A549 (cell line): ENCODE measurements around the gene TSHB. TPM values are rescaled to one million over a fixed set of nuclear protein-coding genes. Genes with fewer than 3 reads are reported as not detected.

Experiments
- ATAC-seq, 2 experiments: fragments of 200-7000 bp in 1 of 2; fragments of >200 bp in 1 of 2; cut with Nextera tagmentation in 1 of 2; cut with Tn5 transposase in 1 of 2; 3 replicates each; pipeline versions ENCODE4 v1.8.0 to v1.9.1; 2018 to 2020; ENCODE audit warnings: mild to moderate bottlenecking in 1 of 2, moderate library complexity in 1 of 2
- CTCF ChIA-PET: fragments of 300-600 bp; sonication (Branson Sonifier 250); formaldehyde crosslinking; extraction: SDS; loops from one replicate; lab custom pipeline; 2021; ENCODE audit warnings: antibody characterized with exemption, inconsistent platforms; lab: Yijun Ruan, JAX
- POLR2A ChIA-PET: fragments of 350-600 bp; formaldehyde crosslinking; extraction: SDS; loops from one replicate; lab custom pipeline; 2021; ENCODE audit warnings: antibody characterized with exemption, inconsistent platforms; lab: Yijun Ruan, JAX
- DNase-seq, 2 experiments: peaks; one replicate each; pipeline versions ENCODE4 v3.0.0 to v3.0.0-alpha.2; 2011 to 2016; ENCODE audit warnings: low read depth in 1 of 2, low spot score in 1 of 2
- FAIRE-seq: peaks from 2 replicates; lab custom pipeline; 2011; peaks lifted over from hg19 to GRCh38; lab: Jason Lieb, UNC
- H3K27ac ChIP-seq, 2 experiments: fragments of >200 bp; sonication (Bioruptor Twin); formaldehyde crosslinking; 3 replicates each; pipeline ENCODE4 v1.5.1; 2016 to 2017
- H3K4me1 ChIP-seq: fragments of >200 bp; sonication (Bioruptor Twin); formaldehyde crosslinking; 3 replicates; pipeline ENCODE4 v1.6.1; 2016
- H3K4me2 ChIP-seq: fragments of >200 bp; sonication (Bioruptor Twin); formaldehyde crosslinking; 3 replicates; pipeline ENCODE4 v1.6.1; 2016
- H3K4me3 ChIP-seq: fragments of >200 bp; sonication (Bioruptor Twin); formaldehyde crosslinking; 3 replicates; pipeline ENCODE4 v1.5.1; 2016
- H3K9me3 ChIP-seq: fragments of >200 bp; sonication (Bioruptor Twin); formaldehyde crosslinking; 3 replicates; pipeline ENCODE4 v1.6.1; 2016
- CBX2 ChIP-seq: fragments of 200-600 bp; sonication (generic); IDR thresholded peaks from 2 replicates; pipeline ENCODE4 v1.6.1; 2016; ENCODE audit warnings: low read depth, mild to moderate bottlenecking, borderline replicate concordance
- CHD2 ChIP-seq: fragments of 150-350 bp; IDR thresholded peaks from 2 replicates; pipeline ENCODE4 v1.6.1; 2014; ENCODE audit warnings: low read length; ENCODE audit not compliant: partially characterized antibody
- CTCF ChIP-seq: fragments of >200 bp; sonication (Bioruptor Twin); formaldehyde crosslinking; IDR thresholded peaks from 3 replicates; pipeline ENCODE4 v1.5.1; 2016
- E2F6 ChIP-seq: IDR thresholded peaks from 2 replicates; pipeline ENCODE4 v1.6.1; 2012; ENCODE audit warnings: low read depth, borderline replicate concordance
- EHMT2 ChIP-seq: fragments of 200-600 bp; sonication (generic); IDR thresholded peaks from 2 replicates; pipeline ENCODE4 v1.6.1; 2016; ENCODE audit warnings: antibody characterized with exemption, low read depth, mild to moderate bottlenecking, moderate library complexity
- FOSL2 ChIP-seq, 2 experiments: fragments of 450-650 bp in 1 of 2; fragments of >200 bp in 1 of 2; sonication (Bioruptor Twin) in 1 of 2; formaldehyde crosslinking; IDR thresholded peaks; 2 replicates each; pipeline versions ENCODE4 v1.5.0 to v1.6.1; 2016 to 2020; ENCODE audit warnings: mild to moderate bottlenecking in 1 of 2, moderate library complexity in 1 of 2
- HES2 ChIP-seq: fragments of >200 bp; sonication (Bioruptor Twin); formaldehyde crosslinking; IDR thresholded peaks from 2 replicates; pipeline ENCODE4 v1.6.1; 2016
- HEYL ChIP-seq: fragments of 250-450 bp; sonication (Bioruptor Pico); IDR thresholded peaks from 2 replicates; pipeline ENCODE4 v1.8.0; 2021; ENCODE audit warnings: mild to moderate bottlenecking, moderate library complexity
- HOXB13 ChIP-seq: fragments of 250-450 bp; sonication (Bioruptor Pico); IDR thresholded peaks from 2 replicates; pipeline ENCODE4 v1.5.0; 2020; ENCODE audit warnings: low read depth, mild to moderate bottlenecking, moderate library complexity
- JUNB ChIP-seq: fragments of >200 bp; sonication (Bioruptor Twin); formaldehyde crosslinking; IDR thresholded peaks from 2 replicates; pipeline ENCODE4 v1.6.1; 2016
- MAFK ChIP-seq: fragments of 450-650 bp; IDR thresholded peaks from 2 replicates; pipeline ENCODE4 v1.6.1; 2014; ENCODE audit not compliant: partially characterized antibody
- MYC ChIP-seq: IDR thresholded peaks from 2 replicates; pipeline ENCODE4 v1.6.1; 2012; ENCODE audit warnings: mild to moderate bottlenecking, inconsistent platforms, low read length, improper control_type of control experiment, borderline replicate concordance
- RCOR1 ChIP-seq: fragments of 150-350 bp; IDR thresholded peaks from 2 replicates; pipeline ENCODE4 v1.6.1; 2014; ENCODE audit warnings: antibody characterized with exemption, low read length, low read depth
- REST ChIP-seq: fragments of 200-600 bp; sonication (generic); IDR thresholded peaks from 2 replicates; pipeline ENCODE4 v1.6.1; 2016; ENCODE audit warnings: antibody characterized with exemption, mild to moderate bottlenecking, moderate library complexity
- TFCP2L1 ChIP-seq: fragments of 250-450 bp; sonication (Bioruptor Pico); IDR thresholded peaks from 2 replicates; pipeline ENCODE4 v1.5.0; 2021; ENCODE audit warnings: mild to moderate bottlenecking
- ZC3H11A ChIP-seq: fragments of 450-650 bp; IDR thresholded peaks from 2 replicates; pipeline ENCODE4 v1.6.1; 2014; ENCODE audit warnings: antibody characterized with exemption, mild to moderate bottlenecking
- ZNF302 ChIP-seq: fragments of 250-450 bp; sonication (Bioruptor Pico); IDR thresholded peaks from 2 replicates; pipeline ENCODE4 v1.9.0; 2021; ENCODE audit warnings: inconsistent platforms, mild to moderate bottlenecking, moderate library complexity
- ZSCAN20 ChIP-seq: fragments of 250-450 bp; sonication (Bioruptor Pico); IDR thresholded peaks from 2 replicates; pipeline ENCODE4 v1.8.0; 2022; ENCODE audit warnings: mild to moderate bottlenecking, moderate library complexity
- WGBS: methylation state at CpG from one replicate; pipeline ENCODE4 v1.1.6; 2017; ENCODE audit errors: missing lambda C conversion rate; 5-methylcytosine and 5-hydroxymethylcytosine counted together
- polyA plus RNA-seq, 4 experiments: library from polyadenylated mRNA; depleted of rRNA in 3 of 4; stranded (reverse); fragments of >200 nt; fragmentation: RNase III in 1 of 4; extraction: RNeasy Plus Mini Kit Qiagen cat#74134 plus additional on column Dnase treatment in 1 of 4; gene quantifications; 2 replicates in 3 of 4; 3 replicates in 1 of 4; pipeline ENCODE4 v1.2.3, GENCODE V29; 2011 to 2017
- TF ChIP-seq, protein P1 (sequence below): fragments of 250-450 bp; sonication (Bioruptor Pico); IDR thresholded peaks from 2 replicates; pipeline ENCODE4 v1.5.0; 2020; ENCODE audit warnings: low read depth, mild to moderate bottlenecking, moderate library complexity

Gene TSHB
- polyA plus RNA-seq, 2 of the 4 experiments (the other 2 are of a cell fraction): not detected

- H3K27ac ChIP-seq: 0 out of 6 replicates have a peak overlapping the region, but pooled peaks of 1 of the 2 experiments have one; percentile 18
- H3K9me3 ChIP-seq: no peaks in the 10 kb centered on the region
- TF ChIP-seq REST (no peak), ZSCAN20 (CRISPR knock-in tag) (no peak), FOSL2 (IDR thresholded peaks at IDR 0.05) (no peak), FOSL2 (CRISPR knock-in tag; IDR thresholded peaks at IDR 0.05) (no peak), CHD2 (no peak), HEYL (CRISPR knock-in tag) (no peak), JUNB (no peak), EHMT2 (no peak), HES2 (no peak)
- TF ChIP-seq, protein P1, sequence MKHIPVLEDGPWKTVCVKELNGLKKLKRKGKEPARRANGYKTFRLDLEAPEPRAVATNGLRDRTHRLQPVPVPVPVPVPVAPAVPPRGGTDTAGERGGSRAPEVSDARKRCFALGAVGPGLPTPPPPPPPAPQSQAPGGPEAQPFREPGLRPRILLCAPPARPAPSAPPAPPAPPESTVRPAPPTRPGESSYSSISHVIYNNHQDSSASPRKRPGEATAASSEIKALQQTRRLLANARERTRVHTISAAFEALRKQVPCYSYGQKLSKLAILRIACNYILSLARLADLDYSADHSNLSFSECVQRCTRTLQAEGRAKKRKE (CRISPR knock-in tag): no peak
- no peak for DNase-seq
- WGBS: 37% methylated on average over 4 of the region's 4 CpGs
- ATAC-seq: no peak
- POLR2A ChIA-PET: no interaction called here
- H3K4me1 ChIP-seq: 0 out of 3 replicates have a peak, but pooled peaks cover 3% of the 10 kb centered on the region
- no peak overlapping the region for H3K4me3 ChIP-seq
- H3K4me2 ChIP-seq: peak overlapping the region; percentile 20; the same call in 1 of the 3 replicates
- FAIRE-seq: no peak
- CTCF ChIA-PET: no interaction called here
These were observed 46.8 kb downstream of the TSHB start for GRCh38 chr1:115076384-115076915.

DNA sequence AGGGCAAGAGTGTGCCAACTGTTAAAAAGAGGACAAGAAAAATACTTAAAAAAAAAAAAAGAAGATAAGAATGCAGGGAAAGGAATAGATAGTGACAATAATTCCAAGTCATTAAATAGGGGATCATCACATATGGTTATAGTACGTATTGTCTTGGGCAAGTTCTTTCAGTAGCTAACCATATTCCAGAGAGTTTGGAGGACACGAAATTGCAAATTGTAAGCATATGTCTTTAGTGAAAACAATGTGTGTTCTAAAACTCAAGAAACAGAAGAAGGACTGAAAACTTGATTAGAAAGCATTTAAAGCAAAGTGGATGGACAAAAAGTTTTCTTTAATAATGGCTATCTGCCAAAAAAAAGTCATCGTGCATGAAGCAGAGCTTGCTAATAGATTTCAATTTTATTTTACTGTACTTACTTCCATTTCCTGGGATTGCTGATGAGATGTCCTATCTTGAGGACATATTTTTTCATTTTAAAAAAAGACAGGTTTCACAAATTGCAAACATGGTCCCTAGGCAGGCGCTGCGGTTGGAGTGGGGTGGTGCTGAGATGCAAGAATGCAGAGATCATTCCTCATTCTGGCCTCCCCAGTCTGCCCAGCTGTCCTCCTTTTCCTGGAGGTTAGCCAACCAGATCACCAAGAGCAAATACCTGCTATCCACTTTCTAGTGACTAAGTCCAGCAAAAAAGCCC is 47.8 kb downstream of the TSHB start:
- H3K4me3 ChIP-seq: no peak overlapping the region
- TF ChIP-seq TFCP2L1 (CRISPR knock-in tag): no peak
- no peak for TF ChIP-seq ZNF302 (CRISPR knock-in tag)
- no peak for TF ChIP-seq HOXB13 (CRISPR knock-in tag)
- no peak for TF ChIP-seq CTCF
- no peak for TF ChIP-seq MYC
- TF ChIP-seq RCOR1: no peak
- no peak for TF ChIP-seq MAFK
- TF ChIP-seq ZC3H11A: no peak
- TF ChIP-seq E2F6: no peak
- TF ChIP-seq CBX2: no peak
- ATAC-seq (no peak), FAIRE-seq (no peak), DNase-seq (no peak)
- H3K4me2 ChIP-seq: no peak overlapping the region
- CTCF ChIA-PET: interaction anchor here (0.7 kb wide), 1 partner anchor 151 kb away, joined by 5 read pairs; no protein-coding TSS in a partner anchor
- no peaks in the 10 kb centered on the region for H3K9me3 ChIP-seq
- H3K27ac ChIP-seq: no peak overlapping the region
- H3K4me1 ChIP-seq: 0 out of 3 replicates have a peak, but pooled peaks cover 3% of the 10 kb centered on the region
- POLR2A ChIA-PET: no interaction called here
- 78% methylated on average over 5 of the region's 5 CpGs for WGBS
